ENCODE results near the gene ENO1.

Gene ENO1

GRCh38 chr1:8870103-8870502 lies 8.4 kb downstream of the ENO1 start:
- no peak for DNase-seq

GRCh38 chr1:8867878-8868567 lies 10.5 kb downstream of the ENO1 start:
- DNase-seq: no peak

GRCh38 chr1:8866792-8867415 lies 11.6 kb downstream of the ENO1 start:
- no peak for DNase-seq

- no peak for DNase-seq
Observed at GRCh38 chr1:8866173-8866791, 12.2 kb downstream of the ENO1 start.

- DNase-seq: no peak
Observed at GRCh38 chr1:8864713-8865344, 13.7 kb downstream of the ENO1 start.

- no peak for DNase-seq
Observed at GRCh38 chr1:8863794-8864233, 14.7 kb downstream of the ENO1 start.

GRCh38 chr1:8863138-8863537 lies 15.3 kb downstream of the ENO1 start:
- DNase-seq: no peak

- peak in 1 of 2 experiments; percentile 38 for DNase-seq
Observed at GRCh38 chr1:8862528-8862927, 16.0 kb downstream of the ENO1 start.

- no peak for DNase-seq
Observed at GRCh38 chr1:8860738-8861516, 17.6 kb downstream of the ENO1 start.

- DNase-seq: peak in 1 of 2 experiments; percentile 34
Observed at GRCh38 chr1:8858888-8859706, 19.4 kb downstream of the ENO1 start.

- DNase-seq: no peak
Observed at GRCh38 chr1:8858112-8858668, 20.3 kb downstream of the ENO1 start.

GRCh38 chr1:8856689-8857412 lies 21.6 kb downstream of the ENO1 start:
- DNase-seq: no peak

GRCh38 chr1:8854240-8854639 lies 24.2 kb downstream of the ENO1 start:
- no peak for DNase-seq

GRCh38 chr1:8851060-8851459 lies 27.4 kb downstream of the ENO1 start:
- DNase-seq: no peak

- DNase-seq: peak; percentile 59 to 77
Observed at GRCh38 chr1:8848663-8849386, 29.7 kb downstream of the ENO1 start.

GRCh38 chr1:8847990-8848389 lies 30.5 kb downstream of the ENO1 start:
- no peak for DNase-seq

- no peak for DNase-seq
Observed at GRCh38 chr1:8846263-8846662, 32.2 kb downstream of the ENO1 start.

GRCh38 chr1:8845104-8846097 lies 33.1 kb downstream of the ENO1 start:
- DNase-seq: no peak

- DNase-seq: no peak
Observed at GRCh38 chr1:8844501-8845006, 33.9 kb downstream of the ENO1 start.

All from stimulated activated CD4-positive, alpha-beta T cell treated with anti-CD3 and anti-CD28 coated beads, Interleukin-4, amount 100 ng/mL, for 4 hours (primary cell).